Heart left ventricle (tissue), 13 donors: Measurements from ENCODE around the gene SLC4A3.

Source experiments
- CTCF ChIP-seq, 12 donors: fragments of 200-600 bp; sonication (generic) in 4 of 12; IDR thresholded peaks; one replicate each; pipeline versions ENCODE4 v1.5.0 to v1.8.0; 2018 to 2022; ENCODE audit warnings: antibody characterized with exemption in 12 of 12, mild to moderate bottlenecking in 5 of 12
- POLR2A ChIP-seq, 2 donors: fragments of 450-650 bp; IDR thresholded peaks; one replicate each; pipeline ENCODE4 v1.6.1; 2017; ENCODE audit warnings: antibody characterized with exemption in 2 of 2, mild to moderate bottlenecking in 2 of 2, moderate library complexity in 2 of 2
- donor health status: ischemic (EF 13 %, LVEDD 7.1; RV severe dilation, severe dysfunction).
- donor health status: DM: no; HTN: yes; CAD: no.
- donor health status: DM: no; HTN: no; CAD: no.
- donor health status: ischemic (EF 25% LVEDD 6.9; RV normal size, moderate dysfunction).
- donor health status: ischemic (EF 25% LVEDD 5.7; RV mildly dilated, moderate dysfunction).
- donor health status: ischemic (EF 35%, LVEDD 5.7; RV mildly dilated, moderate dysfunction).
- donor health status: nonischemic (EF 11% LVEDD 7.7; RV severe dilation, severe dysfunction).
- donor health status: DM: yes; HTN: yes; CAD: no.
- donor health status: PGD.
- donor health status: ischemic (EF 29% LVEDD 5.4; RV normal size, mild dysfunction).
- donor health status: nonischemic (EF 23%, LVEDD 6.1; RV moderate dilation, normal function).

GRCh38 chr2:219595256-219595655 is 32.2 kb upstream of the SLC4A3 start:
- TF ChIP-seq CTCF (IDR thresholded peaks at IDR 0.05), result no peak
- TF ChIP-seq POLR2A (IDR thresholded peaks at IDR 0.05), result no peak
